ENCODE results near the gene DTNBP1.

Gene DTNBP1

GRCh38 chr6:15662326-15663129 is at the start of gene DTNBP1:
Gene DTNBP1, minus strand, starts transcription at chr6:15663028. Its CDS starts 159 bp downstream, at chr6:15662869.
- peak; percentile 98 for DNase-seq (ENCODE audit: low spot score)

DNA sequence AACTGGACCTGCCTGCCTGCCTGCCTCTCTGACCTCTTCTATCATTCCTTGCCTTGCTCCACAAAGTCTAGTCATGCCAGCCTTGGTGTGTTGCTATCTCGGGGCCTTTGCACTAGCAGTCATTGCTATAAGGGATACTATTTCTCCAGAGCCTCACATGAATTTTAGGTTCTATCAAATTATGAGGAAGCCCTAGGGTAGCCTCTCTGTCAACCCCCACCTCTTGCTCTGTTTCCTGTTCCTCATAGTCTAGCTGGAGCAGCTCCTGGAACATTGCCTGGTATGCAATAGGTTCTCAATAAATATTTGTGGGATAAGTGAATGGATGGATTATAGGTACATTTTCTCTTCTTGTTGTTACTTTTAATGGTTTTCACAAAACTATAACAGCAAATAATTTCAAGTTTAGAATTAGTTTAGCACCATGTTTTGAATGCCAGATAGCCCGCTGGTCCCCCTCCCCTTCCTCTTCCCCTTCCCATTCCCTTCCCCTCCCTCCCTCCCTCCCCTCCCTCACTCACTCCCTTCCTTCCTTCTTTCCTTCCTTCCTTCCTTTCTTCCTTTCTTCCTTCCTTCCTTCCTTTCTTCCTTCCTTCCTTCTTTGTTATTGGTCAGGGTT is 46.9 kb upstream of the DTNBP1 start:
- no peak for DNase-seq (ENCODE audit: low spot score)

DNA sequence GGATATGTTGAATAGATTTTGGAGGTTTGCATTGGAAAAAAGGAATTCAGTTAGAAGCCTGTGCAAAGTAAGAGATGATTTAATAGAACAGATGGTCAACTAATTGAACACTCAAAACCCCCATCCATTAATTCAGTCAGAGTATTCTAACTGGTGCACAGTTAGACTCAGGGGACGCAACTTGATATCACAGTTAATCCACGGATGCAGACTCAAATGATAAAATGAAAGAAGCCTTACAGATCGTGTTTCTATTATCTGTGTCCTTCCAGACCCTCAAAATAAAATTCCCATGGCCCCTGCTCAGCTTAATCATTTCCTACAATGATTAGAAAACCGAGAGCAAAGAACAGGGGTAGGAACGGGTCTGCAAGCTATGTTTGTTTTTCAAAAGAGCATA is 45.4 kb upstream of the DTNBP1 start:
- DNase-seq (ENCODE audit: low spot score) = no peak

- DNase-seq (ENCODE audit: low spot score) = no peak
Observed at GRCh38 chr6:15705981-15706380, 43.2 kb upstream of the DTNBP1 start.

DNA sequence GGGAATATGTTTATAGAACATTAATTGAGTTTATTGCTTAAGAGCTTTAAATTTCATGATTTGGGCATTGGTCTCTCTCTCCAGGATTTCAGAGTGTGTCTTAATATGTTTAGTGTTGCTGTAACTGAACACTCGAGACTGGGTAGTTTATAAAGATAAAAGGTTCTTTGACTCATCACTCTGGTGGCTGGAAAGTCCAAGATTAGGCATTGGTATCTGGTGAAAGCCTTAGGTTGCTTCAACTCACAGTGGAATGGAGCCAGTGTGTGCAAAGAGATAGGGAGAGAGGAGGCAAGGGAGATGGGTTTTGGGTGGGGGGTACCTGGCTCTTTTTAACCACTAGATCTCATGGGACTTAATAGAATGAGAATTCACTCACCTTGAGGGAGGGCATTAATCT is 35.6 kb upstream of the DTNBP1 start:
- DNase-seq (ENCODE audit: low spot score) = no peak

- DNase-seq (ENCODE audit: low spot score) = no peak
Observed at GRCh38 chr6:15697895-15698294, 35.1 kb upstream of the DTNBP1 start.

- DNase-seq (ENCODE audit: low spot score) = peak; percentile 94
Observed at GRCh38 chr6:15691250-15691869, 28.5 kb upstream of the DTNBP1 start.

DNA sequence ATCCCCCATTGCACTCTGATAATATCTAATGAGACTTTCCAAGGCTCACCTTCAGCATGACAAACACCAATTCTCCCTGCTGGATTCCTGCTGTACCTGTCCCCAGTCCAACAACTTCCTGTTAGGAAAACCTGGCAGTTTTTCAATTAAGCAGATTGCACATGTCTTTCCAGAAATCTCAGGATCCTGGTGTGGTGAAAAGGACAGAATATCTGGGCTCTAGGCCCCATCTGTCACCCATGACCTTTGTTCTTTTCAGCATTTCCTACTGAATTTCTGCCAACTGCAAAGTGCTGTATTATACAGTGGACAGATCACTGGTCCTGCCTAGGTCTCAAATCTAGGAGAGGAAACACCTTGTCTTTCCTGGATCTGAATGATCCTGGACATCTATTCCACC is 27.7 kb upstream of the DTNBP1 start:
- DNase-seq (ENCODE audit: low spot score) = no peak

GRCh38 chr6:15689586-15690482 is 27.0 kb upstream of the DTNBP1 start:
- no peak for DNase-seq (ENCODE audit: low spot score)

DNA sequence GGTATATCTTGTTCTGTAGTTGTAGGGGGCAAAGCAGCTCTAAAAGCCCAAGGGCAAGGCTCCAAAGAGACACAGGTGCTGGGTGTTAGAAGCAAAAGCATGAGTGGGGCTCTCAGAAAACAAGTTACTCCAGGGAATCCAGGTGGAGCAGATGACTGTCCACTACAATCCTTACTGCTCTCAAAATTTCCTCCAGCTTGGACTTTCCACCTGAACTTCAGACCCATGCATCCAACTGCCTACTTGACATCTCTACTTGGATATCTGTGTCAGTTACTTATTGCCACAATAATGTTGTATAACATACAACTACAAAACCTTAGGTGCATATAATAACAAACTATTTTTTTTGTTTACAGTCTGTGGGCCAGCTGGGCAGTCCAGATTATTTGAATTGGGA is 22.8 kb upstream of the DTNBP1 start:
- DNase-seq (ENCODE audit: low spot score) = no peak

DNA sequence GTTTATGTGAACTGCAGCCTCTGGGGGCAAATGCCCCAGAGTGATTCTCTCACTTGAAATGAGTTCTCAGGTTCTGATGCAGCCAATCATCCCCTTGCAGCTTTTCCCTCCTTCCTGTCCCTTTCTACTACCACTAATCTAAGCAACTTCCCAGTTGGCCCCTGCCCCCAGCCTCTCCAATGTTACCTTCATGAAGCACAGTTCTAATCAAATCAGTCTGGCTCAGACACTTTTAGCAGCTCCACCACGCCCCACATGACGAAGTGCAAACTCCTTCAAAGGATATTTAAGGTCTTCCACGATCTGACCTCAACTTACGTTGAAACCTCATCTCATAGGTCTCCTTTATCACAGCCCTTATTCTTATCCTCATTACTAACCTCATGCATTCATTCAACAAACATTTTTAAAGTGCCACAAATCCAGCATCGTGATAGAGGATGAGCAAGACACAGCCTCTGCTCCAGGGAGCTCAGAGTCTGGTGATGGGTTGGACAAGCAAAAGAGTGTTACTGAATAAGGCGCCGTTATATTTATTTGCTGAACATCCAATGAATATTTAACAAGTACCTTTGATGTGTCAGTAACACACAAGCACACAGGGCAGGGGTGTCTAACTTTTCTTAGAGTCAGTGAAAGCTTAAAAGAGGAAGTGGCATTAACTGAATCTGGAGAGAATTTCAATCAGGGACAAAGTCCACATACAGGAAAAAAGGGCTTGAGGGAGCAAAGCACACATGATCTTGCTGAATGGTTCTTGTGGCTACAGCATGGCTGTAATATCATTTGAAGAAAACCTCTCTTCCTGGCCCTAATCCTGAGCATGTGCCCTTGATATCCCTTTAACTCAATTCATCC is 20.4 kb upstream of the DTNBP1 start:
- DNase-seq (ENCODE audit: low spot score) = no peak

DNA sequence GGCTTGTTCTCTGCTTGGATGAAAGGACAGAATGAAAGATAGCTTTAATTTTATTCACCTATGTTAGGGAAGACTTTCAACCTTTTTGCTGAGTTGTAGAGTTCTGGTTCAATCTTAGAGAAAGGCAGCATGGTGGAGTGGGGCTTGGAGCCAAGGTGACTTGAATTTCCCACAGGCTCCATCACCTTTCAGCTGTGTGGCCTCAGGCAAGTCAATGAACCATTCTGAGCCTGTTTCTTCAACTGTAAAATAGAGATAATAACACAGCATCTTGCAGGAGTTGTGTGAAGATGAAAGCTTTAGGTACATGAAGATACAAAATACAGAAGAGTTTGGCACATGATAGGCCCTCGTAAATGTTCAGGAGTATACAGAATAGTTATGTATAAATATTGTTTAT is 19.1 kb upstream of the DTNBP1 start:
- DNase-seq (ENCODE audit: low spot score) = no peak

DNA sequence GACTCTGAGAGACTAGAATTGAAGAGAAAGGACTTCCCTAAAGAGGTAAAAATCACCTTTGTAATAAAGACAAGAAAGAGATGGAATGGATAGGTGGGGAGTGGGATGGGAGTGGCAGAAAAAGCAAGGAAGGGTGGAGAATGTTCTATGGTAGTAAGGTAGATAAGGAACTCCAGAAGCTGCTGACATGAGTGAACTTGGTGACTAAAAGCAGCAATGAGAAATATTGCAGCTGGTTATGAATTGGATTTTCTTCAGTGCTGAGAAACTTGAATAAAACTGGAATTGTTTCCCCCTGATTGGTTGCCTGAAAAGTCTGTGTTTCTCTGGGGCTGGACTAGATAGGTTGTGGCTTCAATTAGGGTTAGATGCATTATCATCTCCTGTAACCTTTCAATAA is 15.7 kb upstream of the DTNBP1 start:
- no peak for DNase-seq (ENCODE audit: low spot score)

GRCh38 chr6:15677822-15678221 is 15.0 kb upstream of the DTNBP1 start:
- DNase-seq (ENCODE audit: low spot score) = no peak

GRCh38 chr6:15675536-15676220 is 12.8 kb upstream of the DTNBP1 start:
- DNase-seq (ENCODE audit: low spot score) = no peak

DNA sequence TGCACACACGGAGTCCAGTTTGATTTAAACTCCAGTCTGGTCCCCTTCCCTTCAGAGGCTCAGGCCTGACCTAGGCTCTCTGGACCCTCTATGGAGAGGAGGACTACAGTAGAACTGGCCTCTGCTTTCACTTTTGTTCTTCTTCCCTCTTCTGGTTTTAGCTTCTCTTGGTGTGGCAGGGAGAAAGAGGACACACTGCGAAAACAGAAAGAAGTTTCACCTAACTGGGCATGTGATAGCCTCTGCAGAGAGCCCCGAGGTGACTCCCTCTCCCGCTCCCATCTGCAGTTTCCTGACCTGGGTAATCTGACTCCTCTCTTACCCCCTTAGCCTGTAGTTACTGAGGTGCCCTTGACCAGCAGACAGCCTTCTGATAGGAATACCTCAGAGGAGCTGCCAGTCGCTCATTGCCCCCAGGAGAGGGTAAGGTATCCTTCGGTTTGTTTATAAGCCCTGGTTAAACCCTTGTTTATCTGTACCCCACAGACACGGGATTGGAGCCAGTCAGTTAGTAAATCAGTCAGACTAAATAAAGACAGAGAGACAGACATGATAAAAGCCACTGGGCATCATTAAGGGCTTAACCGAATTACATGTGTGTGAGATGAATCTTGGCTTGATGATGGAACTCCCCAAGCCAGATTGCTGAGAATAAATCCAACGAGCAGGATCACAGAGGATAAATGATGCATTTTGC is 12.0 kb upstream of the DTNBP1 start:
- no peak for DNase-seq (ENCODE audit: low spot score)

- DNase-seq (ENCODE audit: low spot score) = no peak
Observed at GRCh38 chr6:15673666-15674065, 10.8 kb upstream of the DTNBP1 start.

DNA sequence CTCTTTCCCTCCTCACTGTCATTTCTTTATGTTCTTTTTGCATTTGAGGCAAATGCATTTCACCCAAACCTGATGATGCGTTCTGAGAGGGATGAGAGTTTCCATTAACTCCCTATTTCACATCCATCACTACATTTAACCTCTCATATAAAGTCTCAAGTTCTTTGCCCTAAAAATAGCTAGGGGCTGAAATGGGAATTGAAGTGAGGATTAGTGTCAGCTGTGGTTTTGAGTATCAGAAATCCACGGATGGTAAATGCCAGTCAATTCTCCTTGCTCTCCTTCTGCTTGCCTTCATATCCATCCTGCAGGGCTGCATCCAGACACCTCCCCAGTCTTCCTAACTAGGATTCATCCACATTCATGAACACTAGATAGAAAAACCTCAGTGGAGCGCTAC is 10.0 kb upstream of the DTNBP1 start:
- no peak for DNase-seq (ENCODE audit: low spot score)

- DNase-seq (ENCODE audit: low spot score) = no peak
Observed at GRCh38 chr6:15672291-15672690, 9.5 kb upstream of the DTNBP1 start.

DNA sequence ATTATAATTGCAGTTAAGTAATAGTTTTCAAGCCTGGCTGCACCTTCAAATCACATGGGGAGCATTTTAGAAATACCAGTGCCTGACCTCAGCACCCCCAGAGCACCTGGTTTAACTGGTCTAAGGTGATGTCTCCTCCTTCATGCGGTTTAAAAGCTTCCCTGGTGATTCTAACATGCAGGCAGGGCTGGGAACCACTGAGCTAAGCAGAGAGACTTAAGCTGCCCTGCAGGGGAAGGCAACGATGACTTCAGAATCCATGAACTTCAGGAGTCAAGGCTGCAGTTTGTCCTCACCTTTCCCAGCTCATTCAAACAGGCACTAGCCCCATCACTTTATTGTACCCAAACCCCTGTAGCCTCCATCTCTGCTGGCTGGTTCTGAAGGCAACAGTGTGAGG is 6.1 kb upstream of the DTNBP1 start:
- DNase-seq (ENCODE audit: low spot score) = no peak
